ENCODE results near the gene TFAP2D.

GRCh38 chr6:50707652-50708300 lies 5.5 kb upstream of the TFAP2D start:
- TF ChIP-seq POLR2AphosphoS5 (IDR thresholded peaks at IDR 0.05) (no peak), CTCF (IDR thresholded peaks at IDR 0.05 in 8 of 11, conservative IDR thresholded peaks at IDR 0.05 in 3 of 11) (no peak)
